Measurements from ENCODE around the gene TRPM3. TPM values are rescaled to one million over a fixed set of nuclear protein-coding genes. Genes with fewer than 3 reads are reported as not detected.

The TRPM3 gene
- total and polyA plus RNA-seq, 12 donors, result 0.27 to 5.3 (median 1.8) TPM

DNA sequence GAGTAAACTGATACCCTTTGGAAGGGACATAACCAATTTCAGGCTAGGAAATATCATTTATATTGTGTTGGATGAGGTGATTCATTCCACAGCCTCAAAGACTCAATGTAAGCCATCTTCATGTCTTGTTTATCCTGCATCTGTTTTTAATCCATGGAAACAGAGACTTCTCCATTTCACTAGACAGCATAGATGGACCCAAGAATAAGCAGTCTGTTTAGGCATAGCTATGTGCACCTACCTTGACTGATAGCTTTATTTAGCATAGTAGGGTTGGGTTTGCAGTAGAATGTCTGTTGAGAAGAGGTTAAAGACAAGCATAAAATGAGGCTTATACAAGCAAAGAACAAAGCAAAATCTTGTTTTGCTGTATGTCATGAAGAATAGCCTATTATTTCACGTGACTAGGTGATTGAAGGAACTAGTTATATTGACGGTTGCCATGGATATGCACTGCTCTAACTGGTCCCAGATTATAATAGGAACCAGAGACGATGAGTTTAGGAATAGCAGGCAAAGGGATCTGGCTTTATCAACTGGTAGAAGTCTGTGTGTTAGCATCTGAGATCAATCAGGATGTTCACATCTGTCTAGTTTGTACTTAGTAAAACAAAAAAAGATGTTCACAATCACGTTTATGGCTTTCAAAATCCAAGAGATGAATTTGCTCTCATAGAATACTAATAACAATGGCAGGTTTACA lies 552.2 kb downstream of the TRPM3 start:
- 71 to 85% (median 82%) methylated on average over 4 of the region's 4 CpGs for WGBS, 4 donors
- Histone ChIP-seq H3K27me3 (no peaks in the 10 kb centered on the region), H3K9me3 (replicated peaks in 1 of 3) (no peaks in the 10 kb centered on the region), H3K27ac (no peak overlapping the region), H3K4me1 (replicated peaks in 1 of 2) (peaks cover 0 to 7% of the 10 kb centered on the region in 2 donors), H3K4me3 (no peak overlapping the region), H3K36me3 (replicated peaks in 1 of 2) (no peaks in the 10 kb centered on the region)
- intact Hi-C loops (cut with DNase I), result no loop called here
- DNase-seq, result no peak
- no peak for TF ChIP-seq CTCF (IDR thresholded peaks at IDR 0.05)
- no peak for TF ChIP-seq POLR2A (IDR thresholded peaks at IDR 0.05)

GRCh38 chr9:70567511-70567910 lies 553.9 kb downstream of the TRPM3 start:
- no peak for DNase-seq
- TF ChIP-seq POLR2A (IDR thresholded peaks at IDR 0.05) (no peak), CTCF (IDR thresholded peaks at IDR 0.05) (no peak)
- intact Hi-C loops (cut with DNase I), result no loop called here
- no peak overlapping the region for H3K27ac ChIP-seq
- H3K9me3 ChIP-seq (replicated peaks in 1 of 3), result no peaks in the 10 kb centered on the region
- no peak overlapping the region for H3K4me3 ChIP-seq
- WGBS, 4 donors, result 88 to 91% (median 89%) methylated on average over 7 of the region's 7 CpGs
- peaks cover 0 to 10% of the 10 kb centered on the region in 2 donors for H3K4me1 ChIP-seq (replicated peaks in 1 of 2)
- H3K36me3 ChIP-seq (replicated peaks in 1 of 2), result no peaks in the 10 kb centered on the region
- H3K27me3 ChIP-seq, result no peaks in the 10 kb centered on the region

GRCh38 chr9:70566751-70567150 lies 554.7 kb downstream of the TRPM3 start:
- Histone ChIP-seq H3K27me3 (no peaks in the 10 kb centered on the region), H3K9me3 (replicated peaks in 1 of 3) (no peaks in the 10 kb centered on the region), H3K27ac (no peak overlapping the region), H3K4me1 (replicated peaks in 1 of 2) (peaks cover 0 to 13% of the 10 kb centered on the region in 2 donors), H3K36me3 (replicated peaks in 1 of 2) (no peaks in the 10 kb centered on the region), H3K4me3 (no peak overlapping the region)
- intact Hi-C loops (cut with DNase I), result no loop called here
- 77 to 81% (median 80%) methylated on average over 4 of the region's 4 CpGs for WGBS, 4 donors
- no peak for DNase-seq
- TF ChIP-seq CTCF (IDR thresholded peaks at IDR 0.05) (no peak), POLR2A (IDR thresholded peaks at IDR 0.05) (no peak)

GRCh38 chr9:70566066-70566465 lies 555.4 kb downstream of the TRPM3 start:
- intact Hi-C loops (cut with DNase I), result no loop called here
- Histone ChIP-seq H3K4me3 (no peak overlapping the region), H3K9me3 (replicated peaks in 1 of 3) (no peaks in the 10 kb centered on the region), H3K27ac (no peak overlapping the region), H3K27me3 (no peaks in the 10 kb centered on the region), H3K36me3 (replicated peaks in 1 of 2) (no peaks in the 10 kb centered on the region), H3K4me1 (replicated peaks in 1 of 2) (peaks cover 0 to 17% of the 10 kb centered on the region in 2 donors)
- no peak for TF ChIP-seq CTCF (IDR thresholded peaks at IDR 0.05)
- no peak for TF ChIP-seq POLR2A (IDR thresholded peaks at IDR 0.05)
- WGBS, 4 donors, result 84 to 90% (median 88%) methylated on average over 3 of the region's 3 CpGs
- no peak for DNase-seq

All from adrenal gland (tissue), 12 donors.